ENCODE data around the gene CCDC102B. TPM values are rescaled to one million over a fixed set of nuclear protein-coding genes. Genes with fewer than 3 reads are reported as not detected.
"Not testable (repeated sequence)": the region's sequence is repeated elsewhere in the genome, so short reads cannot be mapped to it uniquely, and the experiment has no call there.

Gene CCDC102B
- total RNA-seq, 1 donor from 2014 or later: 9.4 TPM

DNA sequence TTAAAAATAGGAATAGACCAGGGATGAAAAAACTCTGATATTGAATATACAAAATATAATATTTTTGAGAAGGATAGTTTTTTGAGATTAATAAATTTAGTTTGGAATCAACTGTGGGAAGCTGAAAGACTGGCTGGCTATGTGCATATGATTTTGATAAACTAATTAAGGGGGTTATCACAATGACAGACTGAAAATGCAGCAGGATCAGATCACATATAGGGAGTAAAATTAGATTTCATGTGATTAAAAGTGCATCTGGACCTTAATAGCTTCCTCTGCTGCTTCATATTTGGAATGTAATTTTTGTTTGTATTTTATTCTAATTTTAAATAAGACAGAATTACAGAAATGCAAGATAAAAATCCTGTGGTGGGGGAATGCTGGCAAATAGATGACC is 111.7 kb downstream of the CCDC102B start:
- no peak for DNase-seq (ENCODE audit: low spot score)

DNA sequence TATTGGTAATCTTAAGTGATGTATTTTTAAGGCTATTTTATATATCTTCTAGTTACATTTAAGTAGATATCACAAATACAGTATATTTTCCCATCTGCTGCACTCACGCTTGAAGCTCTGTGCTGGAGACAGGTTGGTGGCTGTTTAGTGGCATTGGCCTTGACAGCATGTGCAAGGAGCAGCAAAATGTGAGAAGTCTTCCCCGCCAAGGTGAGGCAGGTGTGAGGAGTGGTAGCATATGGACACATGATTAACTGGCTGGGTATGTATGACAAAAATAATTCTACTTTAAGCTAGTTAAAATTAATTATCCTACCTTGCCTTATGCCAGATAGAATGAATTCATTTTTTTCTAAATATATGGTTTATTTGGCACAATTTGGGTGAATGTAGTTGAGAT is 117.2 kb downstream of the CCDC102B start:
- no peak for DNase-seq (ENCODE audit: low spot score)

DNA sequence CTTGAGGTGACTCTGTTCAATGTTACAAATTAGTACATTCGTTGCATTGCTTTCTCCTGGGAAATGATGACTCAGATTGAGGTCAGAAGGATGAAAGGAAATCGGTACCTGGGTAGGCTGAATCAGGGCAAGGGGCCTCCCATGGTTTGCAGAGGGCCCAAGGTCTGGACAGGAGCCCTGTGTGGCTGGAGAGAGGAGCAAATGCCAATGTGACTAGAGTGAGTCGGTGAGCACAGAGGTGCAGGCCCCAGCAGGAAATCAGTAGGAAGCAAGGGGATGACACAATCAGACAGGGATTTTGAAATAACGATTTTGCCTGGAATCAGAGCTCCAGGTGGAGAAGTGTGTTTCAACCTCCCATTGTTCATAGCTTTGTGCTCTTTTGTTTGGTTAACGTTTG is 118.9 kb downstream of the CCDC102B start:
- no peak for DNase-seq (ENCODE audit: low spot score)

DNA sequence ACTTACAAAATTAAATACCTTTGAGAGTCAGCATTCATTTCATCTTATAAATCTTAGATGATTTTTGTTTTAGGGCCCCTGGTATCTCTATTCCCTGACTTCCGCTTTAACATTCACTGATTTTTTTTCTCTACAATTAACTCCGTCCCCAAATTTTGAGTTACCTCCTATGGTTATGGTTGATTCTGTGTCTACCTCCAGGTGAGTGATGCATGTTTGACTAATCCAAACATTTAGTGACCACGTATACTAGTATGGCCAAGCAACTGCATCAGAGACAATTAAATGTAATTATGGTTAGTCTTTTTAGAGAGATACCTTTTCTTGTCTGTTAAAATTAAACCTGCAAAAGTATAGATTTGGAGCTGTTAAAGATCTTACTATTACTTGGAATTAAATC is 120.3 kb downstream of the CCDC102B start:
- DNase-seq (ENCODE audit: low spot score): no peak

DNA sequence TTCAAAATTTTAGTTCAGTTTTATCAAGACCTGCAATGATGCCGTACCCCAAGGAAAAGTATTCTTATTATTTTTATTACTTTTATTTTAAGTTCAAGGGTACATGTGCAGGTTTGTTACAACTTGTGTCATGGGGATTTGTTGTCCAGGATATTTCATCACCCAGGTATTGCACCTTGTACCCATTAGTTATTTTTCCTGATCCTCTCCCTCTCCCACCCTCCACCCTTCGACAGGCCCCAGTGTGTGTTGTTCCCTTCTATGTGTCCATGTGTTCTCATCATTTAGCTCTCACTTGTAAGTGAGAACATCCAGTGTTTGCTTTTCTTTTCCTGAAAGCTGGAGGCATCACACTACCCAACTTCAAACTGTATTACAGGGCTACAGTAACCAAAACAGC is 122.0 kb downstream of the CCDC102B start:
- DNase-seq (ENCODE audit: low spot score): no peak

DNA sequence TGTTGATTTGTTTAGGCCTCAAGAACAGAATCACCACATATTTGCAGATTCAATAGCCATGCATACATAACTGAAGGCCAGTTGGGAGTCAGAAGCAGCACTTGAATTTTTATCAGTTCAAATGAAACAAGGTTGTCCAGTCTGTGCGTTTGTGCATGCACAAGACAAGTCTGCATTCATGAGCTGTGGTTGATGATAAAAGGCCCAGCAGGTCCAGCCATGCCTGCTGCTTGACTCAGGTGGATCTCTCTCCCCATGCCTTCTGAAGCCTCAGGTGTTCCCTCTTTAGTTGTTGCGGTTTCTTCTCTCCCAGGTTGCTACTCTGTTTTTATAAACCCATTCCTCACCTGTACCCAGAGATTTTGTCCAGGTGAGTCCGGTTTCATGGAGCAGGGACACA is 124.5 kb downstream of the CCDC102B start:
- no peak for DNase-seq (ENCODE audit: low spot score)

DNA sequence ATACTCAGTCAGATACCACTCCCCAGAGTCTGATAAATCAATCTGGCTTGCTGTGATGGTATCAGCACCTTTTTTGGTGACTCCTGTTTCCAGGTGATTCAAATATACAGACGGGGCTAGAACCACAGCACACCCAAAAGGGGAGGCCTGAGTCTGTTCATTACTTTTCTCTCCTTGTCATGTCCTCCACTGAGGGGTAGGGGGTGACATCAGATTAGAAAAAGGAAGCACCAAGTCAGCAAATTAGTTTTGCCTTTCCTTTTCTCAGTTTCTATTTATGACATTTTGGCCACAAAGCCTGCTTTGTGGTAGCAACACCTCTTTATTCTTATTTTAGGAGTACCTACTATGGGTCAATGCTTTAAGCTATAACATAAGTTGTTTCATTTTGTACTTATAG is 127.4 kb downstream of the CCDC102B start:
- DNase-seq (ENCODE audit: low spot score): no peak

DNA sequence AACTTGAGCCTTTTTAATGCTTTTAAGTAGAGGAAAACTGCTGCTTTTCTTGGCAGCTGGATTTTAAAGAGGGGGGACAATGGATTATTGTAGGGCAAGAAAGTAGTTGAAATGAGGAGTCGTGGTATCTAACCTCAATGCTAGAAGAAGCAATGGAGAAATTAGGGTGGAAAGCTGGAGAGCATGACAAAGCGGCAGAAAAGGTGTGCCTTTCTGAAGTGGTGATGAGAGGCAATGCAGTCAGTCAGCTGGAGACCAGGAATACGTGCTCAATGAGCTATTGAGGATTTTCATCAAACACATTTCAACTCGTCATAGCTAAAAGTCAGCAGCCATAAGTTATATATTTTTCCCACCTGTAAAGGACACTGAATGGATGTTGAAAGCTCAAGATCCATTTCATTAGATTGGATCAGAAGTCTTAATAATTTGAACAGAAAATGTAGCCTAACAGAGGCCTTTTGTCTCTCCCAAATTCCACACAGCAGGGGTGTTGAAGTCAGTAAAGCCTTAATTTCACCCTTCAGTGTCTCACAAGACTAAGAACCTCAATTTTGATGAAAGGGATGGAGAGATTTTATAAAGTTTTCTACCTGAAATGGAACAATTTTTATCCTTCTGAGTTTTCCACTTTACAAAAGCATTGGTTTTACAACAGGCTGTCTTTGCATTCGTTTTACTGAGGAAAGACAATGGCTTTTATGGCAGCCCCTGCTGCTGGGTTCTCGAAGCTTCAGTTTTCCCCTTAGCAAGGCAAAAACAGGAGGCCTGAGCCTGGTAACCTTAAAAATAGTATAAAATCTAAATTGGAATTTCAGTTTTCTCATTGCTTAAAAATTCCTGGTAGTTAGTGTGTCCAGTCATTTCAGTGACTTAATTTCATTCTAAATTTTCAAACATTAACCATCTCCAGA is 131.1 kb downstream of the CCDC102B start:
- DNase-seq (ENCODE audit: low spot score): no peak

DNA sequence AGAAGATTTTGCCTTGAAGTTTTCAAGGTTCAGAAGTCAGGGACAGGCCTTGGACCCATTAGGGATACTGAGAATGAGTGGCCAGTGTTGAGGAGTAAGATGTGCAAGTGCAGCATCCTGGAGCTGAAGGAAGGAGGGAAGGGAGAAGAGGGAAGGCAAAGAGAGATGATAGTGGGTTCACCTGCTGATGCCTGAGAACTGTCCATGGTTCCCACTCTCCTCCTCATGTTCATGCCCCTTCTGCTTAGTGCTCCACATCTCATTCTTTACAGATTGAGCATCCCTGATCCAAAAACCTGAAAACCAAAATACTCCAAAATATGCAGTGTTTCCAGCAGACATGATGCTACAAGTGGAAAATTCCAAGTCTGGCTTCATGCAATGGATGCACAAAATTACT is 137.8 kb downstream of the CCDC102B start:
- DNase-seq (ENCODE audit: low spot score): no peak

DNA sequence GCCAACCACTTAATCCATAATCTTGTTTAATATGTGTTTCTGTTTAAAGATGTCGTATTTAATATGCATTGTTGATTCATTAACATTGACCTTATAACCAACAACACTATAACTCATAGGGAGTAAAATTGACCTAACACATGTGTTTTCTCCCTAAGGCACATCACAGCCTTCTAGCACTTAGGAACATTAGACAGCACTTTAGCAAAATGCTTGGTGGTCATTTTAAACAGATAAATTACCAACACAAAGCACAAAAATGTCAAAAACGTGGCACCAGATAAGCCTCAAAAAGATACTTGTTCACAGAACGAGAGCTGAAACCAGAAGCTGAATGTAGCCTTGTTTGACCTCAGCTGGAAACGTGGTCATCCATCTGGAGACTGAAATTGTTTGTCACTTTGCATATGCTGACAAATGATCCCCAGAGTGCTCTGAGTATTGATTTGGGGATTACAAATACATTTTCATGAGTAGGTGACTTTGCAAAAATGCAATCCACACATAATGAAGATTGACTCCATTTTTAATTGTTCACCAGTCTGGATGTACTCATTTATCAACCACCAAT is 139.2 kb downstream of the CCDC102B start:
- no peak for DNase-seq (ENCODE audit: low spot score)

DNA sequence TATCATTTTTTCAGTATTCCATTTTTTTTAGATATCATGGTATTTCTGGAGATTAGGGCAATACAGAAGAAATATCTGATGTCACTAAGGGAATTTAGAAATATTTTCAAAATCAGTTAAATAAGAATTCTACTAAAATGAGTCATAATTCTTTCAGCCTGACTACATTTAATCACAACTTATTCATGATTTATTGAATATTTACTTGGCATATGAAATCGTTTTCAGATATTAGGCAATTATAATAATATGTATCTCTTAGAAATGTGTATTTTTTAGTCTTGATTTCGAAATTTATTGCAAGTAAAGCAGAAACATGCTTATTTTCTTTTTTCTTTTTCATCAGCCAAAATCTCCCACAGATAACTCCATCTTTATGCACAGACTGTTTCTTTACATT is 142.2 kb downstream of the CCDC102B start:
- DNase-seq (ENCODE audit: low spot score): no peak

DNA sequence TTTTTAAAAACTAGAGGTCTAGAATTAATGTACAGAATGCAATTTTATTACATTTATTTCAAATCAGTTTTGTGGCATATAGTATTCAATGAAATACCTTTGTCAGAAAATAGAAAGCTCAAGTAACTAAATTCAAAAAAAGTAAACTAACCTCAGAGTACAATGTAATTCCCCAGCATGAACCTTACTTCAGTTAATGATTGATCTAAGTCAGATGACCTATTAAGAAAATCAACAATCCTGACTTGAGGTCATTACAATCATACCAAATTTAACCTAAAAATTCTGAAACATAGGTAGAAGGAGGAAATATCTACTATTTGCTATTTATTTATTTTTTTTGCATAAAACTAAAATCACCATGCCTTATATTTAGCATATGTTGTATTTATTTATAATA is 142.9 kb downstream of the CCDC102B start:
- DNase-seq (ENCODE audit: low spot score): no peak

DNA sequence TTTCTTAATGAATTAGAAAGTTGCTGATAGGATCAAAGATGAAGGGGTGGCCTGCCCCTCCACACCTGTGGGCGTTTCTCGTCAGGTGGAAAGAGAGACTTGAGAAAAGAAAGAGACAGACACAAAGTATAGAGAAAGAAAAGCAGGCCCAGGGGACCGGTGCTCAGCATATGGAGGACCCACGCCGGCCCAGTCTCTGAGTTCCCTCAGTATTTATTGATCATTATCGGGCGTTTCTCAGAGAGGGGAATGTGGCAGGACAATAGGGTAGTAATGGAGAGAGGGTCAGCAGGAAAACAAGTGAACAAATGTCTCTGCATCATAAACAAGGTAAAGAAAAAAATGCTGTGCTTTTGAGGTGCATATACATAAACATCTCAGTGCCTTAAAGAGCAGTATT is 144.3 kb downstream of the CCDC102B start:
- no peak for DNase-seq (ENCODE audit: low spot score)

DNA sequence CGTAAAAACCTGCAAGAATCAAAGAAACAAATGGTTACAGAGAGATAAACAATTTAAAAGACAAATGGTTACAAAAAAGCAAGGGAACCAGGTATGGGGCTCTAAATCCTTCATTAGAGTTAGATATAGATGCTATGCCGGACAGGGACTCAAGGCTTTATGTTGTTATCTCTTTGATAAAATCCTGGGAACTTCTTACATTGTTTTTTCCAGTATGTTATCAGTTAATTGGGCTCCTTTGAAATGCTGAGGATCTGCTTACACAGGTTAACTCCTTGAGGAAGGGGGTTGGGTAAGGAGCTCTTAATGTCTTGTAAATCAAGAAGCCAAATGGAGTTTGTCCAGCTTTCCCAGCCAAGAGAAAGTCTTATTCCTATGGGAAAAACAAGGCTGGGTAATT is 146.0 kb downstream of the CCDC102B start:
- not testable (repeated sequence) for DNase-seq (ENCODE audit: low spot score)

DNA sequence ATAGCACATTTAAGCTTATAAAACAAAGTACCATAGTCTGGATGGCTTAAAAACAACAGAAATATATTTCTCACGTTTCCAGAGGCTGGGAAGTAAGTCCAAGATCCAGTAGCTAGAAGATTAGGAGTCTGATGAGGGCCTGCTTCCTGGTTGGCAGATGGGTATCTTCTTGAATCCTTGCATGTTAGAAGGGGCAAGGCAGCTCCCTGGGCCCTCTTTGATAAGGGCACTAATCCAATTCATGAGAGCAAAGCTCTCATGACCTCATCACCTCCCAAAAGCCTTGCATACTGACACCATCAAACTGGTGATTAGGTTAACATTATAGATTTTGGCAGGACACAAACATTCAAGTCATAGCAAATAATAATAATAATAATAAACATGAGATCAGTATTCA is 146.4 kb downstream of the CCDC102B start:
- DNase-seq (ENCODE audit: low spot score): no peak

DNA sequence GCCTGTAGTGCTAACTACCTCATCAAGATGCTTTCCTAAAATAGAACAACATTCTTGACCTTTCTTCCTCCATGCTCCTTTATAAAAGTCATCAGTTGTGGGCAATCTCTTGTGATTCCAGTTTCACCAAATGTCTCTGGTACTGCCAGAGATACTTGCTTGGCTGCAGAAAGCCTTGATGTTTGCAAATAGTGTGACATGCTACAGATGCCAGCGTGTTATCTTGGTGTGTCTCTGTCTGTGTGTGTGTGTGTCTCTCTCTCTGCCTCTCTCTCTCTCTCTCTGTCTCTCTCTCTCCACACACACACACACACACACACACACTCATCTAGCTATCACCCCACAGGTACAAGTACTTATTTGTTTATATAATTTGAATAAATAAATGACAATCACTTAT is 146.9 kb downstream of the CCDC102B start:
- DNase-seq (ENCODE audit: low spot score): no peak

DNA sequence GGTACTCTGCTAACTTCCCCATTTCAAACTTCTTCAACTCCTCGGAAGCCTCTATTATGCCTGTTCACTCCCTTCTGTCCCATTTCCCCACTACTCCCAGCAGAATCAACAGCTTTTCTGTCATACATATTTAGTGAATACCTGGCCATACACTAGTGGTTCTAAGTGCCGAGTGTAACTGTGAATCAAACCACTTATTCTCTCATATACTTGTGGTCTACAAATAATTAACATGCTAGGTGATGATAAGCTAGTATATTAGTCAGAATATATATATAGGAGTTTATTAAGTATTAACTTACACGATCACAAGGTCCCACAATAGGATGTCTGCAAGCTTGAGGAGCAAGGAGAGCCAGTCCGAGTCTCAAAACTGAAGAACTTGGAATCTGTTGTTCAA is 150.7 kb downstream of the CCDC102B start:
- no peak for DNase-seq (ENCODE audit: low spot score)

DNA sequence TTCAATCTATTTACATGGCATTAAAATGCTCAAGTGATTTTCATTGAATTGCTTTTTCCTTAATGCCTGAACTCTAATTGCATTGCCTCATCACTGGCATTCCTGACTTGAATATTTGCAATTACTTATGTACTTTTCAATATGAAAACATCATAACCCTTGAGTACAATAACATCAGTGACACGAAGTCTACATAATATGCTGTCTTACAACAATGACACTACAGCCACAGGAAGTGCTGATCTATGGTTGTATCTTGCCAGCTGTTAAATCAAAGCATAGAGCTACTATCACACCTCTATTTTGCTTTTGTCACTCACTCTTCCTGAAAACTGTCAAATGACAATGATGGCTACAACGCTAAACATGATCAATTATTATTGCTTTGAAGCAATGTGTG is 156.9 kb downstream of the CCDC102B start:
- no peak for DNase-seq (ENCODE audit: low spot score)

DNA sequence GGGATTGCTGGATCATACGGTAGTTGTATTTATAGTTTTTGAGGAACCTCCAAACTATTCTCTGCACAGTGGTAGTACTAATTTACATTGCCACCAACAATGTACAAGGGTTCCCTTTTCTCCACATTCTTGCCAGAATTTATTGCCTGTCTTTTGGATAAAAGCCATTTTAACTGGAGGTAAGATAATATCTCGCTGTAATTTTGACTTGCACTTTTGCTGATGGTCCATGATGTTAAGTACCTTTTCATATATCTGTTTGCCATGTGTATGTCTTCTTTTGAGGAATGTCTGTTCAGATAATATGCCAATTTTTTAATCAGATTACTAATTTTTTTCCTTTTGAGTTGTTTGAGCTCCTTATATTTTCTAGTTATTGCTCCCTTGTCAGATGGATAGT is 158.8 kb downstream of the CCDC102B start:
- no peak for DNase-seq (ENCODE audit: low spot score)

DNA sequence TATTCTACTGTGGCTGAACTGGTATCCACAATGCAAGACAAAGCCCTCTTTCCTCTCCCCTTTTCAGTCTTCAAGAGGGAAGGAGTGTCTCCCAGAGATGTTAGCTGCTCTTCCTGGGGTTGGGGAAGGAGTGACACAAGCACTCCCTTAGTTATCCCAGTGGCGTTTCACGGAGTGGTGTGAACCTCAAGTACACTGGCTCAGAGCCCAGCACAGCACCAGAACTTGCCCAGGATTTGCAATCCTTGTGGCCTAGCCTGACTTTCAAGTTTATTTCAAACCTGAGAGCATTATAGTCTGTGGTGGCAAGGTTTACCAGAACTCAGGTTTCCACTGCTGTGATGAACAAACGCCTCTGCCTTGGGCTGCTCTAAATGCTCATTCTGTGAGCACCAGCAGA is 162.5 kb downstream of the CCDC102B start:
- no peak for DNase-seq (ENCODE audit: low spot score)

DNA sequence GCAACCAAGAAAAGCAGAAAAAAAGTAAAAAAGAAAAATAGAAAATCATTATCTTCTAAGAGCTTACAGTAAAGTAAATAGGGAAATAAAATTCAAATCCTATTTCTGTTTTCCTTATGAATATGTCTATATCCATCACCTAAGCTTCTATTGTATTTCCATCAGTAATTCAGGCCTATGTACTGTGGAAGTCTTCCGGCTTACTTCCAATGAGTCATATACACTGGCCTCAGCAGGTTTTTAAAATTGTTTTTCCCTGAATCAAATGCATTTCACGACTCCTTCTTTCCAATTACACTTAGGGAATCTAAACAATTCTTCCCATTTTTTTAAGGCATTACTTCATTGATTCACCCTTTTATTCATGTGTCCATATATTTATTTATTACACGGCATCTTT is 164.7 kb downstream of the CCDC102B start:
- DNase-seq (ENCODE audit: low spot score): no peak

DNA sequence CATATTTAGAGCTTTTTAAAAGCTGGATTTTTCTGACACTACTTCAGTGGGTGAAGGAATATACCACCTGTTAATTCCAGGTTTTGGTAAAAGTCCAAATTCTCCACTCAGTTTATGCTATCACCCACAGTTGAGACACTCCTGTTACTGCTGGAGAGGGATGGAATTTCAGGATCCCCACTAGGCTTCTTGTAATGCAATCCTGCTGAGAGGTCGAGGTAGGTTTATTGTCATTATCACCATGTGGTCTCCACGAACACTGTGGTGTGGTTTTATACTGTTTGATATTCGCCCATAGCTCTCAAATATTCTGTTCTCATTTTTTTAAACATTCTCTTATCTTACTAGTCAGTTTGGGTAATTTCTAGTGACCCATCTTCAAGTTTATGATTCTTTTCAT is 167.9 kb downstream of the CCDC102B start:
- DNase-seq (ENCODE audit: low spot score): no peak

DNA sequence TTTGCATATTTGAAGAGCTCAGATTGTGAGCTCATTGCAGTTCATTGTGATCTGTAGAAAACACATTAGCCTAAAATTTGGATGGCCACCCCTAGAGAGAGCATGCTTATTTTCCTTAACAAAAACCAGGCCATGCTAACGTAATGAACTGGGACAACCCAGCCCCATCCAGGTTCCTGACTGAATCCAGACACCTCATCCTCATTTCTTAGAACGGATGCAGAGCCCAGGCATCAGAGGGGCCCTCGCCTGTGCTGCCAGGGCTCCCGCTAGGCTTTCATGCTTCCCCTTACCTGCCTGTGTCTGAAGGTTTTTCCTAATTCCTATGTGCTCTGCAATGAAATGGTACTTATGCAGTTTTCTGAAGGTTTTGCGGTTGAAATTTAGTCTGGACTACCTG is 171.1 kb downstream of the CCDC102B start:
- DNase-seq (ENCODE audit: low spot score): no peak

DNA sequence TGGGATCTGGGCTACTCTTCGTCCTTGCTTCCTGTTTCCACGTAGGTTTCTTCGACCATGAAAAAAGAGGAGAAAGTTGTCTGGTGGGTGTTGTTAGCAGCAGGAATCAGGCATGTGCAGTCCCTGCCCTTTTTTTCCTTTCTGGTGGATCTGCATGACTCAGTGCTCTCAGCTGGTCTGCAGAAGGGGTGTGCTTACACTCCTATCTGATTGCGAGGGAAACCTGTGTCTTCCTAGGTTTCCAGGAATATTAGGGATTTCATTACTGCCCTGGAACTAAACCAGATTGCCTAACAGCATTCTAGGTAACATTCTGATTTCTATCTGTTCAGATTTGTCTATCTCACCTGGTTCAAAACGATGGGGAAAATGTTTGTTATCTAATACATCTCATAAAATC is 174.3 kb downstream of the CCDC102B start:
- DNase-seq (ENCODE audit: low spot score): no peak

Measured in mucosa of gallbladder (tissue), 1 donor.